HepG2 (cell line): Measurements from ENCODE around the gene LSMEM2. TPM values are rescaled to one million over a fixed set of nuclear protein-coding genes. Genes with fewer than 3 reads are reported as not detected.

ENCODE experiments used
- ATAC-seq: fragments of 200-7000 bp; cut with Tn5 transposase; 3 replicates; pipeline ENCODE4 v1.9.1; 2020; ENCODE audit warnings: mild to moderate bottlenecking, moderate library complexity
- BruUV-seq: library from RNA; stranded (reverse); fragments of 400-500 nt; replicated peaks from 2 replicates; lab custom pipeline; 2021; lab: Mats Ljungman, UMichigan
- CTCF ChIA-PET: fragments of 300-600 bp; formaldehyde crosslinking; extraction: SDS; loops from one replicate; lab custom pipeline; 2021; ENCODE audit warnings: low total read pairs, inconsistent platforms, low intra/inter-chr PET ratio; lab: Yijun Ruan, JAX
- POLR2A ChIA-PET: fragments of 350-600 bp; sonication (Branson Sonifier 250); formaldehyde crosslinking; loops from one replicate; lab custom pipeline; 2020; ENCODE audit warnings: antibody characterized with exemption, inconsistent platforms; lab: Yijun Ruan, JAX
- DNase-seq: peaks from one replicate; pipeline ENCODE4 v3.0.0-alpha.2; 2015; ENCODE audit warnings: low spot score
- FAIRE-seq: peaks from 3 replicates; lab custom pipeline; 2011; peaks lifted over from hg19 to GRCh38; lab: Jason Lieb, UNC
- H2AFZ ChIP-seq: one replicate; pipeline ENCODE4 v1.6.1; 2011; ENCODE audit warnings: low read length, inconsistent platforms
- H3K27ac ChIP-seq: fragments of 300-600 bp; 3 replicates; pipeline ENCODE4 v1.8.0; 2011; ENCODE audit warnings: mixed run types, mild to moderate bottlenecking, mixed read lengths, low read length, inconsistent platforms; ENCODE audit not compliant: insufficient read depth; ENCODE audit errors: extremely low read length
- H3K27me3 ChIP-seq, 2 experiments: fragments of 200-600 bp in 1 of 2; 2 replicates in 1 of 2; 3 replicates in 1 of 2; pipeline versions ENCODE4 v1.6.0 to v1.8.0; 2011; ENCODE audit warnings: low read length in 2 of 2, mild to moderate bottlenecking in 2 of 2, moderate library complexity in 2 of 2, inconsistent platforms in 1 of 2; ENCODE audit not compliant: insufficient read depth in 2 of 2, control insufficient read depth in 1 of 2
- H3K36me3 ChIP-seq, 2 experiments: fragments of 200-600 bp in 1 of 2; replicated peaks in 1 of 2; 2 replicates in 1 of 2; 3 replicates in 1 of 2; pipeline versions ENCODE4 v1.5.1 to v1.8.0; 2011; ENCODE audit warnings: low read length in 2 of 2, inconsistent platforms in 1 of 2; ENCODE audit not compliant: insufficient read depth in 2 of 2, control insufficient read depth in 1 of 2
- H3K4me1 ChIP-seq: 2 replicates; pipeline ENCODE4 v1.5.1; 2012; ENCODE audit warnings: low read length, inconsistent platforms; ENCODE audit not compliant: insufficient read depth
- H3K4me2 ChIP-seq: 2 replicates; pipeline ENCODE4 v1.6.0; 2011; ENCODE audit warnings: low read depth, low read length, inconsistent platforms
- H3K4me3 ChIP-seq, 3 experiments: fragments of 200-600 bp in 1 of 3; sonication (generic), shearing (Covaris generic) in 1 of 3; replicated peaks in 1 of 3; 2 replicates each; pipeline ENCODE4 v1.5.1; 2011 to 2016; ENCODE audit warnings: low read length in 3 of 3, inconsistent platforms in 2 of 3, low read depth in 2 of 3, mild to moderate bottlenecking in 2 of 3, control low read depth in 1 of 3, mixed read lengths in 1 of 3; ENCODE audit not compliant: insufficient read depth in 1 of 3
- H3K79me2 ChIP-seq: one replicate; pipeline ENCODE4 v1.6.1; 2011; ENCODE audit warnings: low read length, inconsistent platforms; ENCODE audit not compliant: insufficient read depth
- H3K9ac ChIP-seq: 2 replicates; pipeline ENCODE4 v1.6.0; 2011; ENCODE audit warnings: mild to moderate bottlenecking, low read depth, low read length, inconsistent platforms; ENCODE audit not compliant: insufficient read depth
- H3K9me3 ChIP-seq: 2 replicates; pipeline ENCODE4 v1.5.1; 2012; ENCODE audit warnings: mild to moderate bottlenecking, low read length
- H4K20me1 ChIP-seq: 2 replicates; pipeline ENCODE4 v1.6.0; 2011; ENCODE audit warnings: inconsistent platforms, mild to moderate bottlenecking, low read length, moderate library complexity; ENCODE audit not compliant: insufficient read depth
- AGO2 ChIP-seq: fragments of 200-400 bp; formaldehyde crosslinking; optimal IDR thresholded peaks from 2 replicates; pipeline ENCODE3; 2017; ENCODE audit warnings: mild to moderate bottlenecking, low read depth, low read length, moderate library complexity
- CAMTA2 ChIP-seq: sonication (generic); formaldehyde crosslinking; IDR thresholded peaks from 2 replicates; pipeline ENCODE4 v1.4.0; 2020; ENCODE audit warnings: mild to moderate bottlenecking, missing genetic modification reagents, borderline replicate concordance
- HNRNPL ChIP-seq: fragments of 200-400 bp; formaldehyde crosslinking; IDR thresholded peaks from 2 replicates; pipeline ENCODE4 v1.6.1; 2017; ENCODE audit warnings: mild to moderate bottlenecking, low read depth, low read length
- HOXA5 ChIP-seq: sonication (generic); formaldehyde crosslinking; IDR thresholded peaks from 2 replicates; pipeline ENCODE4 v1.4.0; 2020; ENCODE audit warnings: missing genetic modification reagents
- MAZ ChIP-seq, 2 experiments: sonication (generic) in 1 of 2; formaldehyde crosslinking in 1 of 2; IDR thresholded peaks; 2 replicates each; pipeline versions ENCODE4 v1.5.0 to v1.6.1; 2012 to 2020; ENCODE audit warnings: low read depth in 2 of 2, mild to moderate bottlenecking in 2 of 2, borderline replicate concordance in 1 of 2, improper control_type of control experiment in 1 of 2, low read length in 1 of 2, missing genetic modification reagents in 1 of 2, moderate library complexity in 1 of 2
- NR1H2 ChIP-seq: sonication (generic); formaldehyde crosslinking; IDR thresholded peaks from 2 replicates; pipeline ENCODE4 v1.8.1; 2022; ENCODE audit warnings: low read depth, missing genetic modification reagents, borderline replicate concordance
- RBFOX2 ChIP-seq: fragments of 200-400 bp; formaldehyde crosslinking; IDR thresholded peaks from 2 replicates; pipeline ENCODE4 v1.6.1; 2017; ENCODE audit warnings: low read depth, mild to moderate bottlenecking, low read length
- SMAD3 ChIP-seq: sonication (generic); formaldehyde crosslinking; IDR thresholded peaks from 2 replicates; pipeline ENCODE4 v1.4.0; 2020; ENCODE audit warnings: missing genetic modification reagents
- TGIF2 ChIP-seq: IDR thresholded peaks from 2 replicates; pipeline ENCODE4 v1.6.1; 2016; ENCODE audit warnings: control low read depth, missing compliant biosample characterization
- ZNF569 ChIP-seq: sonication (generic); formaldehyde crosslinking; IDR thresholded peaks from 2 replicates; pipeline ENCODE4 v1.5.0; 2020; ENCODE audit warnings: mild to moderate bottlenecking, missing genetic modification reagents, moderate library complexity, borderline replicate concordance
- ZNF616 ChIP-seq: sonication (generic); formaldehyde crosslinking; IDR thresholded peaks from 2 replicates; pipeline ENCODE4 v1.5.0; 2020; ENCODE audit warnings: low read depth, mild to moderate bottlenecking, missing genetic modification reagents
- WGBS: methylation state at CpG from one replicate; pipeline ENCODE4 v1.1.6; 2017; ENCODE audit warnings: low lambda C conversion rate; 5-methylcytosine and 5-hydroxymethylcytosine counted together
- in situ Hi-C: cut with HindIII; loops from 2 replicates; pipeline ENCODE4 v1.10.0; 2017; ENCODE audit warnings: low pct_unique_long_range_greater_than_20kb; ENCODE audit not compliant: extremely low pct_ligation_motif_present
- intact Hi-C: fragments of 100-400 bp; cut with micrococcal nuclease; formaldehyde crosslinking; loops from one replicate; pipeline ENCODE4 v1.10.0; 2022; ENCODE audit not compliant: unreplicated experiment
- polyA plus RNA-seq, 8 experiments: library from polyadenylated mRNA; depleted of rRNA in 3 of 8; stranded (reverse) in 7 of 8; unstranded in 1 of 8; fragments of >200 nt; fragmentation: Illumina TruSeq in 4 of 8; extraction: Trizol in 4 of 8; gene quantifications; 2 replicates each; pipeline versions ENCODE4 v1.2.1 to v1.2.3, GENCODE V29; 2011 to 2016; ENCODE audit warnings: low read depth in 4 of 8, missing spikeins in 1 of 8, mixed read lengths in 1 of 8; ENCODE audit not compliant: insufficient read depth in 1 of 8
- total RNA-seq, 5 experiments: library from RNA; depleted of rRNA; stranded (reverse); fragments of >200 nt; fragmentation: Illumina TruSeq; extraction: Trizol; gene quantifications; 2 replicates each; pipeline ENCODE4 v1.2.3, GENCODE V29; 2016; ENCODE audit warnings: low read depth in 1 of 5
- TF ChIP-seq, protein P1 (sequence below): sonication (generic); formaldehyde crosslinking; IDR thresholded peaks from 2 replicates; pipeline ENCODE4 v1.5.1; 2020; ENCODE audit warnings: mild to moderate bottlenecking, missing genetic modification reagents, moderate library complexity
- TF ChIP-seq, protein P2 (sequence below): sonication (generic); formaldehyde crosslinking; conservative IDR thresholded peaks from 2 replicates; pipeline ENCODE4 v1.8.1; 2023; ENCODE audit warnings: missing genetic modification reagents

The LSMEM2 gene
- total and polyA plus RNA-seq, 2 of the 13 experiments (the other 11 are each of a cell fraction or from before 2014, with no cell fraction given): 0.07 to 0.41 TPM

- in situ Hi-C loops: no loop called here
These were observed 38.4 kb downstream of the LSMEM2 start for GRCh38 chr3:50317300-50317699.

GRCh38 chr3:50318163-50318562 lies 39.3 kb downstream of the LSMEM2 start:
- no peaks in the 10 kb centered on the region; a peak in 1 of 5 replicates for H3K27me3 ChIP-seq
- FAIRE-seq (no peak), ATAC-seq (no peak), DNase-seq (no peak)
- in situ Hi-C loops (no loop called here), intact Hi-C loops (no loop called here)
- CTCF ChIA-PET: no interaction called here
- POLR2A ChIA-PET: interaction anchor here (1.3 to 13.0 kb wide), 4 partner anchors 10 to 26 kb away, joined by 3 to 222 read pairs (median 6); partner anchors contain the start of genes HYAL1, HYAL3, IFRD2 and NAA80
- no peak overlapping the region for H3K9ac ChIP-seq
- BruUV-seq: no TSS peak
- H3K79me2 ChIP-seq: peaks cover 25% of the 10 kb centered on the region
- peaks cover 16 to 32% of the 10 kb centered on the region in 2 experiments for H3K36me3 ChIP-seq
- H3K4me2 ChIP-seq: peak overlapping the region; percentile 94; the same call in 1 of the 2 replicates
- H3K4me1 ChIP-seq: peaks cover 58% of the 10 kb centered on the region
- 100% methylated on average over 3 of the region's 11 CpGs for WGBS
- H3K4me3 ChIP-seq: no peak overlapping the region
- no peak overlapping the region for H3K27ac ChIP-seq
- H4K20me1 ChIP-seq: no peaks in the 10 kb centered on the region
- H3K9me3 ChIP-seq: no peaks in the 10 kb centered on the region
- no peak for TF ChIP-seq TGIF2 (CRISPR knock-in tag)
- TF ChIP-seq RBFOX2: peak; percentile 36
- TF ChIP-seq AGO2: peak; percentile 75
- TF ChIP-seq HNRNPL: 0 out of 2 replicates have a peak, but pooled peaks have one; percentile 39
- TF ChIP-seq, protein P1, sequence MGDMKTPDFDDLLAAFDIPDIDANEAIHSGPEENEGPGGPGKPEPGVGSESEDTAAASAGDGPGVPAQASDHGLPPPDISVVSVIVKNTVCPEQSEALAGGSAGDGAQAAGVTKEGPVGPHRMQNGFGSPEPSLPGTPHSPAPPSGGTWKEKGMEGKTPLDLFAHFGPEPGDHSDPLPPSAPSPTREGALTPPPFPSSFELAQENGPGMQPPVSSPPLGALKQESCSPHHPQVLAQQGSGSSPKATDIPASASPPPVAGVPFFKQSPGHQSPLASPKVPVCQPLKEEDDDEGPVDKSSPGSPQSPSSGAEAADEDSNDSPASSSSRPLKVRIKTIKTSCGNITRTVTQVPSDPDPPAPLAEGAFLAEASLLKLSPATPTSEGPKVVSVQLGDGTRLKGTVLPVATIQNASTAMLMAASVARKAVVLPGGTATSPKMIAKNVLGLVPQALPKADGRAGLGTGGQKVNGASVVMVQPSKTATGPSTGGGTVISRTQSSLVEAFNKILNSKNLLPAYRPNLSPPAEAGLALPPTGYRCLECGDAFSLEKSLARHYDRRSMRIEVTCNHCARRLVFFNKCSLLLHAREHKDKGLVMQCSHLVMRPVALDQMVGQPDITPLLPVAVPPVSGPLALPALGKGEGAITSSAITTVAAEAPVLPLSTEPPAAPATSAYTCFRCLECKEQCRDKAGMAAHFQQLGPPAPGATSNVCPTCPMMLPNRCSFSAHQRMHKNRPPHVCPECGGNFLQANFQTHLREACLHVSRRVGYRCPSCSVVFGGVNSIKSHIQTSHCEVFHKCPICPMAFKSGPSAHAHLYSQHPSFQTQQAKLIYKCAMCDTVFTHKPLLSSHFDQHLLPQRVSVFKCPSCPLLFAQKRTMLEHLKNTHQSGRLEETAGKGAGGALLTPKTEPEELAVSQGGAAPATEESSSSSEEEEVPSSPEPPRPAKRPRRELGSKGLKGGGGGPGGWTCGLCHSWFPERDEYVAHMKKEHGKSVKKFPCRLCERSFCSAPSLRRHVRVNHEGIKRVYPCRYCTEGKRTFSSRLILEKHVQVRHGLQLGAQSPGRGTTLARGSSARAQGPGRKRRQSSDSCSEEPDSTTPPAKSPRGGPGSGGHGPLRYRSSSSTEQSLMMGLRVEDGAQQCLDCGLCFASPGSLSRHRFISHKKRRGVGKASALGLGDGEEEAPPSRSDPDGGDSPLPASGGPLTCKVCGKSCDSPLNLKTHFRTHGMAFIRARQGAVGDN (CRISPR knock-in tag): 0 out of 2 replicates have a peak, but pooled peaks have one; percentile 32
- H2AFZ ChIP-seq: no peak overlapping the region

More at GRCh38 chr3:50317300-50317699, 38.4 kb downstream of the LSMEM2 start:
- intact Hi-C loops: no loop called here
- Histone ChIP-seq H3K4me1 (peaks cover 50% of the 10 kb centered on the region), H3K4me2 (no peak overlapping the region), H3K9me3 (no peaks in the 10 kb centered on the region), H3K9ac (no peak overlapping the region), H2AFZ (no peak overlapping the region), H3K79me2 (peaks cover 25% of the 10 kb centered on the region), H3K27me3 (no peaks in the 10 kb centered on the region; a peak in 1 of 5 replicates), H4K20me1 (no peaks in the 10 kb centered on the region), H3K4me3 (no peak overlapping the region), H3K36me3 (peaks cover 16 to 32% of the 10 kb centered on the region in 2 experiments), H3K27ac (no peak overlapping the region)
- ATAC-seq (no peak), FAIRE-seq (no peak), DNase-seq (no peak)
- no TSS peak for BruUV-seq
- TF ChIP-seq ZNF616 (CRISPR knock-in tag): no peak
- no peak for TF ChIP-seq HOXA5 (CRISPR knock-in tag)
- no peak for TF ChIP-seq ZNF569
- TF ChIP-seq, protein P2, sequence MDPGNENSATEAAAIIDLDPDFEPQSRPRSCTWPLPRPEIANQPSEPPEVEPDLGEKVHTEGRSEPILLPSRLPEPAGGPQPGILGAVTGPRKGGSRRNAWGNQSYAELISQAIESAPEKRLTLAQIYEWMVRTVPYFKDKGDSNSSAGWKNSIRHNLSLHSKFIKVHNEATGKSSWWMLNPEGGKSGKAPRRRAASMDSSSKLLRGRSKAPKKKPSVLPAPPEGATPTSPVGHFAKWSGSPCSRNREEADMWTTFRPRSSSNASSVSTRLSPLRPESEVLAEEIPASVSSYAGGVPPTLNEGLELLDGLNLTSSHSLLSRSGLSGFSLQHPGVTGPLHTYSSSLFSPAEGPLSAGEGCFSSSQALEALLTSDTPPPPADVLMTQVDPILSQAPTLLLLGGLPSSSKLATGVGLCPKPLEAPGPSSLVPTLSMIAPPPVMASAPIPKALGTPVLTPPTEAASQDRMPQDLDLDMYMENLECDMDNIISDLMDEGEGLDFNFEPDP (CRISPR knock-in tag): 0 out of 2 replicates have a peak, but pooled peaks have one; percentile 23
- no peak for TF ChIP-seq NR1H2 (CRISPR knock-in tag)
- no peak for TF ChIP-seq MAZ (IDR thresholded peaks at IDR 0.05; ENCODE audit: borderline replicate concordance, low read depth, low read length)
- no peak for TF ChIP-seq MAZ (CRISPR knock-in tag; IDR thresholded peaks at IDR 0.05; ENCODE audit: low read depth)
- TF ChIP-seq SMAD3 (CRISPR knock-in tag): no peak
- TF ChIP-seq CAMTA2 (CRISPR knock-in tag): no peak
- ChIA-PET CTCF (no interaction called here), POLR2A (interaction anchor here (1.3 to 13.0 kb wide), 4 partner anchors 11 to 25 kb away, joined by 3 to 222 read pairs (median 6); partner anchors contain the start of genes HYAL1, HYAL3, IFRD2 and NAA80)
- whole genome bisulfite sequencing: 70% methylated on average over 5 of the region's 6 CpGs
